GM18909 (cell line): ENCODE results near the gene PPP1R3F.

Experiments used
- ATAC-seq: cut with Tn5 transposase; IDR thresholded peaks from one replicate; pipeline ENCODE4 v1.9.1; 2021; ENCODE audit warnings: mild to moderate bottlenecking; ENCODE audit not compliant: unreplicated experiment, poor library complexity

PPP1R3F gene

GRCh38 chrX:49249071-49249470, 20.5 kb upstream of the PPP1R3F start:
- no peak for ATAC-seq

- ATAC-seq = no peak
Observed at GRCh38 chrX:49249616-49250015, 20.0 kb upstream of the PPP1R3F start.

- no peak for ATAC-seq
Observed at GRCh38 chrX:49250066-49250465, 19.5 kb upstream of the PPP1R3F start.

- ATAC-seq = no peak
Observed at GRCh38 chrX:49250578-49250977, 19.0 kb upstream of the PPP1R3F start.

GRCh38 chrX:49251325-49251724, 18.3 kb upstream of the PPP1R3F start:
- no peak for ATAC-seq

GRCh38 chrX:49254639-49255038, 15.0 kb upstream of the PPP1R3F start:
- ATAC-seq = no peak

- no peak for ATAC-seq
Observed at GRCh38 chrX:49256268-49256995, 13.2 kb upstream of the PPP1R3F start.

GRCh38 chrX:49257074-49257790, 12.4 kb upstream of the PPP1R3F start:
- no peak for ATAC-seq

- no peak for ATAC-seq
Observed at GRCh38 chrX:49257846-49258748, 11.5 kb upstream of the PPP1R3F start.

GRCh38 chrX:49258749-49259124, 10.9 kb upstream of the PPP1R3F start:
- no peak for ATAC-seq

DNA sequence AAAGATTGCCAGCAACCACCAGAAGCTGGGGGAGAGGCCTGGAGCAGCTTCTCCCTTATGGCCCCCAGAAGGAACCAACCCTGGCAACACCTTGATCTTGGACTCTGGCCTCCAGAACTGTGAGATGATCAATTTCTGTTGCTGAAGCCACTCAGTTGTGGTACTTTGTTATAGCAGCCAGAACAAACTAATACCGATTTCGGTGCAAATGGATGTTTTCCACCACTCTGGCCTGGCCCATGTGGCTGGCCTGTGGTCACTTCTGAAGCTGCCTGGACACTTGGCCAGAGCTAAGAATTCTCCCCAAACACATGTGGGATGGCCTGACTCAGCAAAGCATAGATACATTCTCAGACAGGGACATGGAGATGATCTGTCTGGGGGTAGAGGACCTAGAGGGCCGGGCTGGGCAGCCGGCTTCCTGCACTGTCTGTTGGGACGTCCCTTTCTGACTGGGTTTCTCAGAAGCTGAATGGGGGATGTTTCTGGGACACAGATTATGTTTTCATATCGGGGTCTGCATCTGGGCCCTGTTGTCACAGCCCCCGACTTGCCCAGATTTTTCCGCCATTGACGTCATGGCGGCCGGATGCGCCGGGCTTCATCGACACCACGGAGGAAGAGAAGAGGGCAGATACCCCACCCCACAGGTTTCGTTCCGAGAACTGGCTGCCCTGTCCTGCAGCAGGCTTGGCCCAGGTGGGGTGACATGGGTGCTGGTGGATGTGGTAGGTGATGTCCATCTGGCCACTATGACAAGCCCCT, 9.2 kb upstream of the PPP1R3F start:
- ATAC-seq = no peak

DNA sequence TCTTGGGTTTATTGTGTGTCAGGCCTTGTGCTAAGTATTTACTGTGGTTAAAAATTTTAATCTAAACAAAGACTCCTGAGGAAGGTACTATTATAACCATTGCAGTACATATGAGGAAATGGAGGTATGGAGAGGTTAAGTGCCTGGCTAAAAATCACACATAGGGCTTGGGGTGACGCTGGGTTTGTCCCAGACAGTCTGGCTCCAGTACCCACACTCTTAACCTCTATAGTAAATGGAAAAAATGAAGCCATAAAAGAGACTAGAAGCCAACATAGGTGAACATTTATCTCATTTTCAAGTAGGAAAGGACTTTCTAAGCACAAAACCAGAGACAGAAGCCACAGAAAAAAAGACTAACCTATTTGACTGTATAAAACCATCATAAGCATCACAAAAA, 7.0 kb upstream of the PPP1R3F start:
- no peak for ATAC-seq

DNA sequence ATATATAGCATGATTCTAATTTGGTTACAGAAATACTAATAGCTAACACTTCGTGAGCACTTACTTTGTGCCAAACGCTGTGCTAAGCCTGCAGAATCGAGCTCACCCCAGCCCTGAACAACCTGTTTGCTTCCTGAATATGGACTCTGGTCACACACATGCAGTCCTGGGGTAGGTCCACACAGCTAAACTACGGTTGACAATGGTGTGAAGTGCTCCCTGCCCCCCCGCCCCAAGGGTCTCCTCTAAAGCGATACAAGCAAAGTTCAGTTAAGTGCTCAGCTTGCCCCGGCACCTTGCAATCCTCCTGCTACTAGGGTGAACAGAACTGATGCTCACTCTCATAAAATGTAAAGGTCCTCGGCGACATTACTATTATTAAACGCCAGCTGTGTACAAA, 6.0 kb upstream of the PPP1R3F start:
- ATAC-seq = no peak

GRCh38 chrX:49264460-49264859, 5.1 kb upstream of the PPP1R3F start, which contains the start of gene FOXP3:
FOXP3 (minus strand) TSS chrX:49264710; CDS start chrX:49258505, 6,205 bp downstream.
- no peak for ATAC-seq

DNA sequence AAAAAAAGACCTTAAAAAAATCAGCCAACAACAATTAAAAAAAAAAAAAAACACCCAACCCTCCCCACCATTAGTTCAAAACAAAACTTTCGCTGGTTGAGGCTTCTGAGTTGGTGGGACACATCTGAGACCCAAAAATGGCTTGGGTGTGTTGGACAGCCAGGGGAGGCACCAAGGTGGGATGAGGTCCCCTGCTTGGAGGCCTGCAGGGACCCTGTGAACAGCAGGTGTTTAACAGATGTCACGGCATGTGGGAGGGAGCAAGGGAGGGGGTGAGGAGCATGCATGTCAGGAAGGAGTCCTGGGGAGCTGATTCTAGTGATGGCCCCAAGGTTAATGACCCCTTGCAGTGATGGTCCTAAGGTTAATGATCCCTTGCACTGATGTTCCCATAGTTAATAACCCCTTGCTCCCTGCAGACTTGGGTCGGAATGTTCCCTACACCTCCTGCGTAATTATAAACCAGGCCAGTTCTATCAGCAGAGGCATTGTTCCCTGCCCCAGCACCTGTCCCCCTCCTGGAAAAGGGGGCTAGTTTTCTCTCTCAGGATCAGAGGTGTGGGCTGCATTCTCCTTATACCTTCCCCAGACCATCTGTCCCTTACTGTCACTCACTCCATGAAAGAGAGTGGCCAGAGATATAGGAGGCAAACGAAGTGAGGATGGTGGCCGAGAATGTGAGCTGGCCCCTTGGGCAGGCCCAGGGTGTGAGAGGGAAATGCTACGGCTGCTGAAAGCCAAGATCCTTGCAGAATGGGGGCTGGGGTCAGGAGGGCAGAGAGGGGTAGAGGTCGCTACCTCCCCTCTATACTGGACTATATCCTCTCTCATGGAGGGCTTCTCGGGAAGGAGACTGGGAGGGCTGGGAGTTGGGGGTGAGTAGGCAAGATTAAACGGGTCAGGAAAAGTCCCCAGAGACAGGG, 2.8 kb upstream of the PPP1R3F start:
- ATAC-seq = no peak

DNA sequence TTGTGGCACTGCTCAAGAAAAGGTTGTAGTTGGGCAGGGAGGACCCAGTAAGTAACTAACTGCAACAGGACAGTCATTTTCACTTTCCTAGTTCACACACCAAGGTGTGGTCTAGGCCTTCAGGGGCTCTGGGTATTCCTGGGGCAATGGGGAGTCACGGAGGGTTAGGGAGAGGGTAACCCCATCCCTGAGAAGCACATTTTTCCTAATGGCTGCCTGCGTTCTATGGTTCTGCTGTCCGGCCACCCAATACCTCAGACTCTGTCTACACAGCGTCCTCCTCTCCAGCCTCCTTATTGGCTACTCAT, 937 bp upstream of the PPP1R3F start:
- no peak for ATAC-seq

GRCh38 chrX:49269010-49269766, 405 bp upstream of the PPP1R3F start:
- ATAC-seq = peak; percentile 86

DNA sequence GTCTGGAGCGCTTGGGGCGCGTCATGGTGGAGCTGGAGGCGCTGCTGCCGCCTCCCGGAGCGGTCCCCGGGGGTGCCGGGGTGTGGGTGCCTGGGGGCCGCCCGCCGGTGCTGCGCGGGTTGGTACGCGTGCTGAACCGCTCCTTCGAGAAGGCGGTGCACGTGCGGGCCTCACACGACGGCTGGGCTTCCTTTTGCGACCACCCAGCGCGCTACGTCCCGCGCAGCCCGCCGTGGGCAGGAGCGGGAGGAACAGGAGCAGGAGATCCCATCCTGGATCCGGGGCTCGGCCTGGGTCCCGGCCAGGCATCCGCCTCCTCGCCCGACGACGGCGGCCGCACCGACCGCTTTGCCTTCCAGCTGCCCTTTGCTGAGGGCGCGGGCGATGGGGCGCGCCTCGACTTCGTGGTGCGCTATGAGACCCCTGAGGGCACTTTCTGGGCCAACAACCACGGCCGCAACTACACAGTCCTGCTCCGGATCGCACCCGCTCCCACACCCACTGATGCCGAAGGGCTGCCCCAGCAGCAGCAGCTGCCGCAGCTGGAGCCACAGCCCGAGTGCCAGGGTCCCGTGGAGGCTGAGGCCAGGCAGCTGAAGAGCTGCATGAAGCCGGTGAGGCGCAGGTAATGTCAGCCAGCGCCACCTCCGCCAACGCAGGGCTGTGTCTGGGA, 792 bp downstream of the PPP1R3F start:
- ATAC-seq = no peak
